Measurements from ENCODE around the gene ARHGEF1.
A peak's percentile ranks its signal among the peaks of the same experiment; 100 is the strongest.

GRCh38 chr19:41951686-41952172, 68.7 kb downstream of the ARHGEF1 start:
- TF ChIP-seq ZNF747 (tag by site-specific recombination; IDR thresholded peaks at IDR 0.05) (no peak), ZBTB7A (tag by site-specific recombination; IDR thresholded peaks at IDR 0.05; ENCODE audit: low read depth) (no peak), INSM2 (tag by site-specific recombination; IDR thresholded peaks at IDR 0.05) (no peak), ZFP37 (tag by site-specific recombination; IDR thresholded peaks at IDR 0.05) (no peak), YY1 (tag by site-specific recombination; IDR thresholded peaks at IDR 0.05) (no peak), REST (tag by site-specific recombination; IDR thresholded peaks at IDR 0.05) (no peak), ZNF629 (tag by site-specific recombination; IDR thresholded peaks at IDR 0.05) (no peak), CTCF (tag by site-specific recombination; IDR thresholded peaks at IDR 0.05) (peak; percentile 95), ZNF114 (tag by site-specific recombination; IDR thresholded peaks at IDR 0.05) (no peak), ZNF837 (tag by site-specific recombination; IDR thresholded peaks at IDR 0.05) (no peak), AEBP2 (tag by site-specific recombination; IDR thresholded peaks at IDR 0.05; ENCODE audit: borderline replicate concordance) (no peak), GFI1B (tag by site-specific recombination; IDR thresholded peaks at IDR 0.05) (peak; percentile 53; the same call in 1 of the 2 replicates), ZNF138 (tag by site-specific recombination; IDR thresholded peaks at IDR 0.05; ENCODE audit: borderline replicate concordance) (no peak)
